Activated CD8-positive, alpha-beta T cell treated with anti-CD3 and anti-CD28 coated beads for 36 hours (primary cell): ENCODE results near the gene SLC12A7. TPM values are rescaled to one million over a fixed set of nuclear protein-coding genes. Genes with fewer than 3 reads are reported as not detected.

Experiments
- ATAC-seq: fragments of 200-7000 bp; cut with Tn5 transposase; one replicate; pipeline ENCODE4 v1.10.0; 2021; ENCODE audit warnings: mild to moderate bottlenecking, moderate library complexity
- CTCF ChIA-PET: fragments of 350-600 bp; sonication (Branson Sonifier 250); formaldehyde crosslinking; loops from one replicate; lab custom pipeline; 2021; ENCODE audit warnings: antibody characterized with exemption; lab: Charles Lee
- POLR2A ChIA-PET: fragments of 350-600 bp; sonication (Branson Sonifier 250); formaldehyde crosslinking; loops from one replicate; lab custom pipeline; 2021; ENCODE audit warnings: antibody characterized with exemption; lab: Charles Lee
- DNase-seq: peaks from one replicate; pipeline ENCODE4 v3.0.0-alpha.2; 2020
- H3K27ac Mint-ChIP-seq: one replicate; pipeline ENCODE4 v1.8.0; 2021; ENCODE audit warnings: mild to moderate bottlenecking, mixed read lengths
- H3K27me3 Mint-ChIP-seq: one replicate; pipeline ENCODE4 v1.8.0; 2021; ENCODE audit warnings: mixed read lengths
- H3K36me3 Mint-ChIP-seq: one replicate; pipeline ENCODE4 v1.8.0; 2021; ENCODE audit warnings: low read depth, mixed read lengths
- H3K4me1 Mint-ChIP-seq: one replicate; pipeline ENCODE4 v1.8.0; 2021; ENCODE audit warnings: low read depth, mixed read lengths
- H3K4me3 Mint-ChIP-seq: one replicate; pipeline ENCODE4 v1.8.0; 2021; ENCODE audit warnings: mild to moderate bottlenecking, moderate library complexity, mixed read lengths
- H3K9me3 Mint-ChIP-seq: one replicate; pipeline ENCODE4 v1.8.0; 2021; ENCODE audit warnings: mixed read lengths
- intact Hi-C: fragments of 100-400 bp; cut with micrococcal nuclease; formaldehyde crosslinking; loops from one replicate; pipeline ENCODE4 v1.10.0; 2022
- total RNA-seq, 2 experiments: library from RNA; stranded (reverse); gene quantifications; one replicate each; pipeline ENCODE4 v1.2.3, GENCODE V29; 2021
- TF ChIP-seq, protein P1 (sequence below): fragments of 200-600 bp; IDR thresholded peaks from one replicate; pipeline ENCODE4 v1.8.0; 2022; ENCODE audit warnings: antibody characterized with exemption, mild to moderate bottlenecking

Gene SLC12A7
- total RNA-seq, 2 experiments from 2014 or later = 21.6 to 24.8 TPM

DNA sequence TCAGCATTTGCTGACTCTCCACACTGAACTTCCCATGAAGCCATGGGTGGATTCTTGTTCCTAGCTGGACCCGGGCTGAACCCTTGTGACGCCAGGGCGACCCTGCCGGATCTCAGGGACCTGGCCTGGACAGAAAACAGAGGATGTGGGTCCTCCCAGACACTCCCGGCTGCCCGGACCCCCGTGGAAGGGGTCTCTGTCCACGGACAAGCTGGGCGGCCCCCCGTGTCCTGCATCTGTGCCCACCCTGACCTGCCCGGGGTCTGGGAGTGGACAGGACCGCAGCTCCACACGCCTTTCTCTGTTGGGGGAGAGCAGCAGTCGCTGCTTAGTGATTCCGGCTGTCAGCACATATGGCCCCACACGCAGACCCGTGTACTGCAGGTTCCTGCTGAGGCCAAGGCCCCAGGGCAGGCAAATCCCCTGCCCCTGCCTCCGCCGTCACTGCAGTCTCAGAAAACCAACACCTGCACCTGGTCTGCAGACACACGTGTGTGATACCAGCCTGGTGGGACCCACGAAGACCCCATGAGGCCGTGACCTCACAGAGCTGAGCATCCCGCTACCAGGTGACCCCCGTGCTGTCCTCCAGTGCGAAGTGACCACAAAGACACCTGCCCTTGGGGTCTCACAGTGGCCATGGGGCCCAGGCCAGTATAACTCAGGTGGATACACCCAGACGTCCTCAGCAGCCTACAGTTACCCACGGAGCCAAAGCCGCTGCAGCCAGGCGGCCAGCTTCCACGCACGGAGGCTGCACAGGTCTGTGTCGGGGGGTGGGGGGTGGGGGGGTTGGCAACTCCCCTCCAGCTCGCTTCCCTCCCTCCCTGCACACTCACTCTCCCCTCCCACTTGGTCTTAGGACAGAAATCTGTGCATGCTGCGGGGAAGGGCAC is 52.6 kb downstream of the SLC12A7 start:
- H3K27me3 Mint-ChIP-seq = no peaks in the 10 kb centered on the region
- peaks cover 3% of the 10 kb centered on the region for H3K36me3 Mint-ChIP-seq
- H3K27ac Mint-ChIP-seq = no peak overlapping the region
- DNase-seq = no peak
- ChIA-PET POLR2A (no interaction called here), CTCF (no interaction called here)
- no peak overlapping the region for H3K4me3 Mint-ChIP-seq
- intact Hi-C loops = no loop called here
- H3K9me3 Mint-ChIP-seq = no peaks in the 10 kb centered on the region
- no peaks in the 10 kb centered on the region for H3K4me1 Mint-ChIP-seq
- no peak for ATAC-seq
- TF ChIP-seq, protein P1, sequence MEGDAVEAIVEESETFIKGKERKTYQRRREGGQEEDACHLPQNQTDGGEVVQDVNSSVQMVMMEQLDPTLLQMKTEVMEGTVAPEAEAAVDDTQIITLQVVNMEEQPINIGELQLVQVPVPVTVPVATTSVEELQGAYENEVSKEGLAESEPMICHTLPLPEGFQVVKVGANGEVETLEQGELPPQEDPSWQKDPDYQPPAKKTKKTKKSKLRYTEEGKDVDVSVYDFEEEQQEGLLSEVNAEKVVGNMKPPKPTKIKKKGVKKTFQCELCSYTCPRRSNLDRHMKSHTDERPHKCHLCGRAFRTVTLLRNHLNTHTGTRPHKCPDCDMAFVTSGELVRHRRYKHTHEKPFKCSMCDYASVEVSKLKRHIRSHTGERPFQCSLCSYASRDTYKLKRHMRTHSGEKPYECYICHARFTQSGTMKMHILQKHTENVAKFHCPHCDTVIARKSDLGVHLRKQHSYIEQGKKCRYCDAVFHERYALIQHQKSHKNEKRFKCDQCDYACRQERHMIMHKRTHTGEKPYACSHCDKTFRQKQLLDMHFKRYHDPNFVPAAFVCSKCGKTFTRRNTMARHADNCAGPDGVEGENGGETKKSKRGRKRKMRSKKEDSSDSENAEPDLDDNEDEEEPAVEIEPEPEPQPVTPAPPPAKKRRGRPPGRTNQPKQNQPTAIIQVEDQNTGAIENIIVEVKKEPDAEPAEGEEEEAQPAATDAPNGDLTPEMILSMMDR = no peak

DNA sequence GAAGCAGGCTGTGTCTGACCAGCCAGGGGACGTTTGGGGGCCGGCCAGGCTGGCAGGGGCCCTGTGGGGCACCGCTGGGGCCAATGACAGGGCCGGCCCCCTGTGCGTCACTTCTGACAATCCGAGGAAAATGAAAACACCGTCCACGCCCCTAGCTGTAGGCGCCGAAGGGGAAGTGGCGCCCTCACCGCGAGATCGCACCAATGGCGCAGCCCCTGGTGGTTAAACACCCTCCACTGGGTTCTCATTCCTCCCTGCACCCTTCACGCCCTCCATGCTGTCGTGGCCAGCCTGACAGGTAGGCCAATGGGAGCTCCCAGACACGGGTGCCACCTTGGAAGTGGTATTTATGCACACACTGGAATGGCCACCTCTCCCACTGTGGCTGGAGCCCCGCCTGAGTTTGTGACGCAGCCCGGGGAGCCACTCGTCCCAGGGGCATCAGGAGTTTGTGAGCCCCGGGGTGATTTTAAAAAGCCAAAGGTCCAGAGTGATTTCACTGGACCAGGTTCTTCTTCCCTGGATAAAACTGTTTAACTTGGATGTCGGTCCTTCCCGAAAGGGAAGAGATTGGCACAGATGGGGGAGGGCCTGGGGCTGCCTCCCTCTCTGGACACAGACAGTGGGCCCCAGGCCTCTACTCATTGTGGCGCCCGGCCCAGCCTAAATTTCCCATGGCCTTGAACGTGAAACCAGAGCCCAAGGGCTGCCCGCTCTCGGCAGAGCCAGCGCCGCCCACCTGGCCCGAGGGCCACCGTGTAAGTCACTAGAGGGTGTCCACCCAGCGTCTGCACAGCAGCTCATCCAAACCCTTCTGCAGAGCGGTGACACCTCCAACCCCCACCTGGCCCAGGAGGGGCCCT is 53.5 kb downstream of the SLC12A7 start:
- Mint-ChIP-seq H3K27ac (no peak overlapping the region), H3K36me3 (peaks cover 3% of the 10 kb centered on the region), H3K27me3 (no peaks in the 10 kb centered on the region), H3K4me1 (no peaks in the 10 kb centered on the region), H3K4me3 (no peak overlapping the region), H3K9me3 (no peaks in the 10 kb centered on the region)
- ATAC-seq (no peak), DNase-seq (no peak)
- POLR2A ChIA-PET = no interaction called here
- intact Hi-C loops = no loop called here
- CTCF ChIA-PET = no interaction called here
- TF ChIP-seq, protein P1 = no peak

DNA sequence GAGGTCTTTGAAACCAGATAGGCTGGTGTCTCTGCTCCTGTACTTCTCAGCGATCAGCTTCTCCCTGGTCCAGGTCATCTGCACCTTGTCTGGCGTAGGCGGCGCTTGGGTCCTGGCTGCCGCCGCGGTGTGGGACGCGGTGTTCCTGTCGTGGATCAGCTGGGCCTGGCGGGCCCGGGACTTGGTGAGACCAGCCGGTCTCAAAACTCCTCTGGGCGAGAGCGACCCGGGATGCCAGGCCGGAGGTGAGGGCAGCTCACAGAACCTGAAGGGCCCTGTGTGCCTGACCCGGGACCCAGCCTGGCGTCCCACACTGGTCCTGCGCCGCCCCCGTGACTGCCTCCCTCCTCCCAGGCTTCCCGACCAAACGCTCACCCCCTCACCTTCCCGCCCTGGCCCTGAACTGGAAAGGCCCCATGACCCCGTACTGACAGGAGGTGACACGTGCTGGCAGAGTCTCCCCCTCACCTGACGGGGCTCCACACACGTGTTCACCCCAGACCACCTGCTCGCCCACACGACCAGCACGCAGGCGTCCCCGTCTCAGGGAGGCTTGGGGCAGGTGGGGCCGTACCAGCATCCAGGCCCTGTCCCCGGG is 54.3 kb downstream of the SLC12A7 start:
- Mint-ChIP-seq H3K4me3 (no peak overlapping the region), H3K36me3 (peaks cover 3% of the 10 kb centered on the region), H3K4me1 (no peaks in the 10 kb centered on the region), H3K9me3 (no peaks in the 10 kb centered on the region), H3K27me3 (no peaks in the 10 kb centered on the region), H3K27ac (no peak overlapping the region)
- ChIA-PET POLR2A (no interaction called here), CTCF (no interaction called here)
- DNase-seq (no peak), ATAC-seq (no peak)
- intact Hi-C loops = no loop called here
- TF ChIP-seq, protein P1 = no peak

DNA sequence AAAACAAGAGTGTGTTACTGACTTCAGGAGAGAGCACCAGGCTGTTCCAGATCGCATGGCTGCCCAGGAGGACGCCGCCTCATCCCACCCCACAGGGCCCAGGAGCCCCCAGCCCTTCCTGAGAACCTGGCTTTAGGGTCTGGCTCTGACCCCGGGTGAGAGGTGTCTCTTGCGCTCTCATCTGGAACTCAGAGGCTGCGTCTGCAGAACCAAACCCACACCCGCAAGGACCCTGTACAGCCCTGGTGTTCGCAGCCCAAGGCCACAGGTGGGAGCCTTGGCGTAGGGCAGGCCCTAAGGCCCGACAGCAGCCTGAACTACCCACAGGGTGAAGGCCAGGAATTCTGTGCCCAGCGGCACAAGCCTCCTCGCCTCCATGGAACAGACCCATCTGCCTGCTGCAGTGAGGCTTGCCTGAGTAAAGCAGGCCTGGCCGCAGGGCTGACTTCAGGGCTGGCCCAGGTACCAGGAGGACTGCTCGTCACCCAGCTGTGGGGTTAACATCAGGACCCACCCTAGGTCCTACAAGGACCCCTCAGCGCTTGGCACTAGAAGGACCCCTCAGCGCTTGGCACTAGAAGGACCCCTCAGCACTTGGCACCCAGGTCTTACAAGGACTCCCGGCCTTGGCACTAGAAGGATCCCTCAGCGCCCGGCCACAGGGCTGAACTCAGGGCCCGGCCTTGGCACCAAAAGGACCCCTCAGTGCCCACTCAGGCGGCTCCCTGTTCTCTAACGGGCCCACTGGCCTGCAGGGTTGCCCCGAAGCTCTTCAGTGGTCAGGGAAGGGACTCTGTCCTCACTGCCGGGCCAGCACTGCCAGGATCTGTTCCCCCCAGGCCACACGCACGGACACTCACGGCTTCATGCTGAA is 55.0 kb downstream of the SLC12A7 start:
- no peaks in the 10 kb centered on the region for H3K27me3 Mint-ChIP-seq
- no peak overlapping the region for H3K4me3 Mint-ChIP-seq
- intact Hi-C loops = no loop called here
- no peak for DNase-seq
- H3K9me3 Mint-ChIP-seq = no peaks in the 10 kb centered on the region
- no peak for ATAC-seq
- H3K27ac Mint-ChIP-seq = no peak overlapping the region
- ChIA-PET POLR2A (no interaction called here), CTCF (no interaction called here)
- no peaks in the 10 kb centered on the region for H3K4me1 Mint-ChIP-seq
- peaks cover 3% of the 10 kb centered on the region for H3K36me3 Mint-ChIP-seq
- TF ChIP-seq, protein P1 = no peak
